Measurements from ENCODE around the gene SEMA4B. TPM values are rescaled to one million over a fixed set of nuclear protein-coding genes. Genes with fewer than 3 reads are reported as not detected.

SEMA4B gene
- total and polyA plus RNA-seq, 9 of the 15 experiments (the other 6 are each of a cell fraction or from before 2014, with no cell fraction given), result 1.3 to 33.6 (median 11.0) TPM

GRCh38 chr15:90188914-90189748 is 12.0 kb upstream of the SEMA4B start (continued):
- TF ChIP-seq REST (IDR thresholded peaks at IDR 0.05; ENCODE audit: borderline replicate concordance), result no peak
- no peak for TF ChIP-seq REST (CRISPR knock-in tag; IDR thresholded peaks at IDR 0.05; ENCODE audit: low read depth)
- no peak for TF ChIP-seq SIN3A (IDR thresholded peaks at IDR 0.05; ENCODE audit: borderline replicate concordance in 2 of 2, control insufficient read depth in 1 of 2, low read depth in 2 of 2, low read length in 2 of 2)
- peak; percentile 93 to 98 for TF ChIP-seq ETV6 (IDR thresholded peaks at IDR 0.05; ENCODE audit: borderline replicate concordance in 1 of 2, low read depth in 2 of 2, low read length in 1 of 2)
- TF ChIP-seq ETV6 (CRISPR knock-in tag; IDR thresholded peaks at IDR 0.05; ENCODE audit: borderline replicate concordance), result no peak
- TF ChIP-seq GTF3C2 (IDR thresholded peaks at IDR 0.05; ENCODE audit: borderline replicate concordance, extremely low read depth, insufficient read length), result no peak
- peak in 1 of 2 experiments; percentile 52 for TF ChIP-seq AFF1 (IDR thresholded peaks at IDR 0.05; ENCODE audit: low read depth in 1 of 2, partially characterized antibody in 2 of 2)
- no peak for TF ChIP-seq MED1 (CRISPR knock-in tag; IDR thresholded peaks at IDR 0.05; ENCODE audit: borderline replicate concordance)
- no peak for TF ChIP-seq ZNF263 (CRISPR knock-in tag; IDR thresholded peaks at IDR 0.05; ENCODE audit: borderline replicate concordance)
- no peak for TF ChIP-seq KLF10 (CRISPR knock-in tag; IDR thresholded peaks at IDR 0.05)
